Stimulated activated CD4-positive, alpha-beta T cell treated with anti-CD3 and anti-CD28 coated beads, Interleukin-12 subunit alpha, Interleukin-12 subunit beta, amount 100 ng/mL, for 24 hours (primary cell): ENCODE measurements around the gene MROH8.
A peak's percentile ranks its signal among the peaks of the same experiment; 100 is the strongest.

Experiments
- DNase-seq, 2 experiments: peaks; one replicate each; pipeline ENCODE4 v3.0.0-alpha.2; 2020; ENCODE audit warnings: low read depth in 2 of 2

MROH8 gene

DNA sequence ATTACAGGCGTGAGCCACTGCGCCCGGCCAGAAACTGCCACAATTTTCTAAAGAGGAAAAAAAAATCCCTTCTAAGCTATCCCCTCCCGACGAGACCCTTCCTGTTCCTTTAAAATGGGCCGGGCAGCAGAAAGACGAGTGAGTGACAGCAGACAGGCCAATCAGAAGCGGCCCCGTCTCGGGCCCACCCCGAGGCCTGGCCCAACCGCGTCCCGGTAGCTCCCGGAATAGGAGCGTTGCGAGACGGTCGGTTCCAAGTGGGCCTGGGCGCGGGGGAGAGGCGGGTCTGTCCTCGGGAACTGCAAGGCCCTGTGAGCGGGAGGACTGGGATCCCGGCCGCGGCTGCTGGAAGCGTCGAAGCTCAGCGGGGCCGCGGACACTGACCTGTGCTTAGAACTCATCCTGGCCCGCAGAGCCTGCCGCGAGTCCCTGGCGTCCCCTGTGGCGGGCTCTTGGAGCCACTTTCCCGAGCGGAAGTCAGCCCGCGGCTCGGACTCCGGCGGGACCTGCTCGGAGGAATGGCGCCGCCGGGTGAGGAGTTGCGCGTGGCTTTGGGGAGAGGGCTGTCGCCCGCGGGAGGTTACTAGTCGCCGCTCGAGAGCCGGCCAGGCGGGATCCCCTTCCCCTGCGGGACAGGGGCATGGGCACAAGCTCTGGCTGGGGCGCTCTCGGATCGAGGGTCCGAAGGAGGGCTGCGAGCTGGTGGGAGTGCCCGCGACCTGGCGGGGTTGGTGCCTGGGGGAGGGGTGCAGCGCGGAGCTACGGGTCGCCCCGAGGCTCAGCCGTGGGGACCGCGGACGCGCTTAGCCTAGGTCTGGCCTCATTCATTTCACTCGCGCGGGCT lies at the start of gene MROH8, which contains the start of gene RPN2:
MROH8 (minus strand) TSS at position 710 of the 844 bp plus-strand sequence.
RPN2 (plus strand) TSS at position 492 of the 844 bp plus-strand sequence; CDS start at position 519, 27 bp downstream.
- DNase-seq, result peak; percentile 86 to 94

DNA sequence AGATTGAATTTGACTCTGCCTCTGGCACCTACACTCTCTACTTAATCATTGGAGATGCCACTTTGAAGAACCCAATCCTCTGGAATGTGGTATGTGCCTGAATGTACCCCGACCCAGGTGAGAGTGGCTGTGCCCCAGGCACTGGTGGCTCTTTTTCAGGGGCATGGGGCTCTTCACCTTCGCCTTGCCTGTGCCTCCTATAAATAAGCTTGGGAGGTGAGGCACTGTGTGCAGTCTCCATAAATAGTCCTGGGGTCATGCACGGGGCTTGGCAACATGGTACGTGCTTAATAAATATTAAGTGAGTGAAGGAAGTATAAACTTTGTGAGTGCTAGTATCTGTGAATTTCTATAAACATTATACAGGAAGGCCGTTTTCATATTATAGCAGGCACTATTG lies 49.3 kb upstream of the MROH8 start:
- DNase-seq, result no peak

DNA sequence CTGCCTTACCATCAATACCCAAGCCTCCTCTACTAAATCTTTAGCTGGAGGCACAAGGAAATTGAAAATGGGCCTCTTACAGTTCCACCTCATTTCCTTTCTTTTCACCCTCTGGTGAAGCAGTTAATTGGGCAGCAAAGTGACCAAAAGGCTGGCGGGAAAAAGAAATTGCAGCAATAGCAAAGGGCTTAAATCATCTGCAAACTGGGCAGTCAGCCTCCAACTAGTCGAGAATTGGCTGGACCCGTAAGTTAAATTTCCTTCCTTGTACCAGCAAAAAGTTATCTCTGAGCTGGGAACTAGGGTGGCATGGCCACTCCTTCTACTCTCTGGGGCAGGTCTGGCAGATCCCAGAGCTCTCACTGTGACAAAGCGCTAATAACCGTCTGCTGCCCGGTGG lies 48.7 kb upstream of the MROH8 start:
- DNase-seq, result no peak

DNA sequence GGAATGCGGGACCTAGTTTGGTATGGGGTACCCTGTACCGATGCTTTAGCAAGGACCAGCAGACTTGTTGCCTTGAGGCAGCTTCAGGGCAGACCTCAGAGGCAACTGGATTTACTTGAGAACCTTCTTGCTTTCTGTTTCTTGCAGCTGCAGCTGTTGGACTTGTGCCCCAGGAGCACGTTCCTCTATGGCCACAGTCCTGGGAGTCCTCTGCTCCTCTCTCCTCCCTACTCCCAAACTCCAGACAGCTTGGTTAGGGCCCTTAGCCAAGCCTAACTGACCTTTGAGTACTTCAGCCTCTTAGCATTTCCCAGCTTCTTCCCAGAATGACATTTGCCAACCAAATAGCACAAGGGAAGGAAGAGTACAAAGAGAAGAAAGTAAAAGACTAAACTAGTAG lies 47.5 kb upstream of the MROH8 start:
- no peak for DNase-seq

DNA sequence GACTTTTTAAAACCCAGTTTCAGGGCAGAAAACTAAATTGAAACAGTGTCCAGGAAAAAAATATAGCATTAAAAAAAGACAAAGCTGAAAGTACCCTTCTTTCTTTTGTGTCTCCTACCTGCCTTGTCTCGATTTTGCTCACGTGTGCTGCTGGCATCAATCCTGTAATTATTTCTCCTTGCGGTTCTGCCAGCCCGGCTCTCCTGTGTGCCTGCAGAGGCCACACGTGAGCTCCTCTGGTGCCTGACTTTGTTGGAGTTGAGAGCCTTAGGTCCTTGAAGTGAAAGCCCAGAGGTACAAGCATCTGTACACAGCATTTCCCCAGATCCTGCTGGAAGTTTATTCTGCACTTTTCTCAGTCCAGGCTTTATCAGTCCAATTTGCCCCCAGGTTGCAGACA lies 45.8 kb upstream of the MROH8 start:
- DNase-seq, result no peak

DNA sequence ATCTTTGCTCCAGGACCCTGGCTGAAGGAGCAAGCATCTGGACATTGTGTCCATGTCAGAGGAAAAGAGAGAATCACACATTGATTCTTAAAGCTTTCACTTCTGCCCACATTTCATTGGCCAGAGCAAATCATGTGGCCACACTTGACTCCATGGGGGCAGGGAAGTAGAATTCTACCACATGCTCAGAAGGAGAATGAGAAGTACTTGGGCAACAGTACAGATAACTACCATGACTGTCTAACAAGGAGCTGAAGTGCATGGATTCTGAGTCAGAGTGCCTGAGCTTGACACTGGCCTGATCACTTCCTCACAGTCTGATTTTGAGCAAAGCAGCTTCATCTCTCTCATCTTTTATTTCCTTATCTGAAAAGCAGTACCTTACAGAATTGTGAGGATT lies 43.7 kb upstream of the MROH8 start:
- no peak for DNase-seq

DNA sequence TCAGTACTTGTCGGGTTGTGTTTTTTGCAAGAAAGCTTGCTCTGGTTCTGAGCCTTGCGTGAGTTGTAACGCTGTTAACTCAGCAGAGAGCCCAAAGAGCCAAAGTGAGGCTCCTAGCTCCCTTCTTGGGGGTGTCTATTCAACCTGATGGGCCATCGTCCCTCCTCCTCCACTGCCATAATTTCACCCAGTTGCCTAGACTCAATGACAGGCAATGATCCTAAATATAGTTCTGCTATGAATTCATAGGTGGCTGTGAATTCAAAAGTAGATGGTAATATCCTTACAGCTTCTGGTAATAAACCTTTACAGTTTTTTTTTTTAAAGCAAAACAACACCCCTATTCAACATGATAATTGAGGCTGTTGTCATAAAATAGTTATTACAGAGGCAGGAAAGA lies 42.7 kb upstream of the MROH8 start:
- DNase-seq, result no peak

DNA sequence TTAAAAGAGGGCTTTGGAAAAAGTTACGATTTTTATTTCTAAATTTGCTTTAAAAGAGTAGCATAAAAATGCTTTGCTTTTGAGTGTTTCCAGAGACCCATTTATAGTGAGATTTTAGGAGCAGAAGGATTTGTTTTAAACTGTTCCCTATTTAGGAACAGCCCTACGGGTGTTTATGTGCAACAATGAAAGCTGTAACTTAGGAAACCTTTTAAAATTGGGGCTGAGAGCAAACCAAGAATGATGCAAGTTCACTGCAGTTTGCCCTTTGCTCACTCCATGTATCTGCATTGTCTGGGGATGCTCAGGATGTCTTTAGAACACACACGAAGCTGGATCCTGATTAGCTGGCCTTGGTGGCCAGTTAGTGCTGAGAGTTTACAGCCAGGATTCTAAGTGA lies 41.4 kb upstream of the MROH8 start:
- no peak for DNase-seq

DNA sequence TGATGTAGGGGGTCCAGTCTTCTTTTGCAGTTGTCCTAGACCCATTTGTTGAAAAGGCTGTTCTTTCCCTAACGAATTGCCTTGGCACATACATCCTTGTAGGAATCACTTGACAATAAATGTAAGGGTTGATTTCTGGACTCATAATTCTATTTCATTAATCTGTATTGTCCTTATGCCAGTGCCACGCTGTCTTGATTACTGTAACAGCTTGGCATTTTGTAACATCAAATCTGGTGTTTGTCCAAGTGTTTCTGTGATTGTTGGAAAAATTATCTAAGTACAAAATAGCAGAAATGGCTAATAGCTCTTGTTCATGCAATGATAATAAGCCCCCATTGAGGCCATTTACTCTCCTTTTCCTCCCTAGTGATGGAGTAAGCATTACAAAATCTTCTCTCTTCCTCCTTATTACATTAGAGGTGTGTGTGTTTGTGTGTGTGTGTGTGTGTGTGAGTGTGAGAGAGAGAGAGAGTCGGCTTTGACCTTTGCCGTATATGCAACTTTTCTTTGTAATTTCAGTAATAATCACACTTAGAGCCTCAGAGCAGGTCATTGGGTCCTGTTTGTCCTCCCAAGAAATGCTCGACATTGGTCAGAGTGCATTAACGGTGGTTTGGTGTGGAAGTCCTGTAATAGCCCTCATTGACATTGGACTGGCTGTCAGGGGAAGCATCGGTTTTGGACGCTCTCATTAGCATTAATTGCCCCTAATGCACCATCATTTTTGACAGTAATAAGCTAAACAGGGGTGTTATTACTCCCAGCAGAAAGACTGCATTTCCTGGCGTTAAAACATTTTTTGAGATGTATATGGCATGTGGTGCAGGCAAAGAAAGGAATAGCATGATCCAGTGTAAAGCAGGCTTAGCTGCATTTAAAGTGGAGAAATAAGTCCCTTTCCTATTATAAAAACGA lies 40.7 kb upstream of the MROH8 start:
- DNase-seq, result no peak

DNA sequence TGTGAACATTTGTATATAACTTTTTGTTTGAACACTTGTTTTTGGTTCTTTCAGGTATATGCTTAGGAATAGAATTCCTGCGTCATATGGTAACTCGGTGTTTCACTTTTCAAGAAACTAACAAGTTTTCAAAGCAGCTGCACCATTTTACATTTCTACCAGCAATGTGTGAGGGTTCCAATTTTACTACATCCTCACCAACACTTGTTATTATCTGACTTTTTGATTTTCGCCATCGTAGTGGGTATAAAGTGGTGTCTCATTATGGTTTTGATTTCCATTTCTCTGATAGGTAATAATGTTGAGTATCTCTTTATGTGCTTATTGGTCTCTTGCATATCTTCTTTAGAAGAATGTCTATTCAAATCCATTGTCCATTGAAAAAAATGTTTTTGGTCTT lies 39.6 kb upstream of the MROH8 start:
- DNase-seq, result no peak

DNA sequence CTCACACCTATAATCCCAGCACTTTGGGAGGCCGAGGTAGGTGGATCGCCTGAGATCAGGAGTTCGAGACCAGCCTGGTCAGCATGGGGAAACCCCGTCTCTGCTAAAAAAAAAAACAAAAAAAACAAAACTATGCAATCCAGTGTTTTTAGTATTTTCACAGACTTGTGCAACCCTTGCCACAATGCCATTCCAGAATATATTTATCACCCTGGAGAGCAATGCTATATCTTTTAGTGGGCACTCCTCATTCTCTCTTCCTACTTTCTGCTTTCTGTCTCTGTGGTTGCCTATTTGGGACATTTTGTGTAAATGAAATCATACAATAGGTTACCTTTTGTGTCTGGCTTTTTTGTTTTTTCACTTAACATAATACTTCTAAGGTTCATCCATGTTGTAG lies 39.1 kb upstream of the MROH8 start:
- DNase-seq, result no peak

DNA sequence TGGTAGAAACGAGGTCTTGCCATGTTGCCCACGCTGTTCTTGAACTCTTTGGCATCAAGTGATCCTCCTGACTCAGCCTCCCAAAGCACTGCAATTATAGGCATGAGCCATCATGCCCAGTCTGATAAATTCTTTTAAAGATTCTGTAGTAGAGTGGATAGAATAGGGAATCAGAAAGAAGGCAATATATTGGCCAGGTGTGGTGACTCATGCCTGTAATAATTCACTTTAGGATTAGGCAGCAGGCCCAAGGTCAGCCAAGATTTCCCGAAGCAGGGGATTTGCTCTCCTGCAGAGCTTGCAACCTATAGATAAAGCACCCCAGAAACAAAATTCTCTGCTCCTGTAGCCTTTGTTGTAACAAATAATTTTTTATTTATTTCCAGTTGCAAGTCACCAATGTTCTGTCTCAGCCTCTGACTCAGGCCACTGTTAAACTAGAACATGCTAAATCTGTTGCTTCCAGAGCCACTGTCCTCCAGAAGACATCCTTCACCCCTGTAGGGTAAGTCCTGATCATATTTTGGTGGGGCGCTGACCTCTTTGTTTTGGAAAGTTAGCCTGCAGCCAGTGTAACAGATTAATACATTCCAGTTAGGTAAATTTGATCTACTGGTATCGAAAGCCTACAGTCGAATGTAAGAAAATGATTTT lies 30.4 kb upstream of the MROH8 start:
- DNase-seq, result no peak

DNA sequence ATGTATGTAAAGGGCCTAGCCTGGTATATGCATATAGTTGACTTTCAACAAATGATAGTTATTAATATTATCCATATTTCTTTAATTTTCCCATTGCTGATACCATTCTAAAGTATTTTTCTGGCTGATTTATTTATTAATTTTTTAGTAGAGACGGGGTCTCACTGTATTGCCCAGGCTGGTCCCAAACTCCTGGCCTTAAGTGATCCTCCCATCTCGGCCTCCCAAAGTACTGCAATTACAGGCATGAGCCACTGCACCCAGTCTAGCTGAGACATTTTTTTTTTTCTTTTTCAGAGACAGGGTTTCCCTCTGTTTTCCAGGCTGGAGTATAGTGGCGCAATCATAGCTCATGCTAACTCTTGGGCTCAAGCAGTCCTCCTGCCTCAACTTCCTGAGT lies 29.8 kb upstream of the MROH8 start:
- DNase-seq, result no peak

DNA sequence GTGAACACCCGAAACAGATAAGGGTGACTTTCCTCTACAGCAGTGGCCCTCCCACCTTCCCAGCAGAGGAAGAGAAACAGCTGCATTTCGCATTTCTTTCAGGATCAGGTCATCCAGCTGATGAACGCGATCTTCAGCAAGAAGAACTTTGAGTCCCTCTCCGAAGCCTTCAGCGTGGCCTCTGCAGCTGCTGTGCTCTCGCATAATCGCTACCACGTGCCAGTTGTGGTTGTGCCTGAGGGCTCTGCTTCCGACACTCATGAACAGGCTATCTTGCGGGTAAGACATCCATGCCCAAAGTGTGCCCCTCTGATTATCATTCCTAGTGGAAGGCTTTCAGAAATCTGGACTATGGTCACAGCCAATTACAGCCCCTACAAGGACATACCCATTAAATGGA lies 27.8 kb upstream of the MROH8 start:
- no peak for DNase-seq

DNA sequence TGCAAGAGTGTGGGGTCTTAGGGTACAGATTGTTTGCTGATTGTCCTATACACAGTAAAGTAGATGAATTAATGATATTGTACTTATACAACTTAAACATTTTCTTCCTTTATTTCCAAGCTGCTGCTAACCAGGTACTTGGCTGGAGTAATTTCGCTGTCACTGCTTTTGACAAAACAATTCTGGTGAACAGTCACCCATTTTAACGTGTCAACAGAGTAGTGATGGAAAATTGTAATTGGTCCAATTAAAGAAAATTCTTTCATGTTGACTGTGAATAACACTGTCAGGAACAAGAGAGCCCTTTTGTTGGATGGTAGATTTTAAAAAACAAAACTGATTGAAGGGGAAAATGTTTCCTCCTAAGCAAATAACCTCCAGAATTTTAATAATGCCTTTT lies 26.4 kb upstream of the MROH8 start:
- DNase-seq, result no peak

DNA sequence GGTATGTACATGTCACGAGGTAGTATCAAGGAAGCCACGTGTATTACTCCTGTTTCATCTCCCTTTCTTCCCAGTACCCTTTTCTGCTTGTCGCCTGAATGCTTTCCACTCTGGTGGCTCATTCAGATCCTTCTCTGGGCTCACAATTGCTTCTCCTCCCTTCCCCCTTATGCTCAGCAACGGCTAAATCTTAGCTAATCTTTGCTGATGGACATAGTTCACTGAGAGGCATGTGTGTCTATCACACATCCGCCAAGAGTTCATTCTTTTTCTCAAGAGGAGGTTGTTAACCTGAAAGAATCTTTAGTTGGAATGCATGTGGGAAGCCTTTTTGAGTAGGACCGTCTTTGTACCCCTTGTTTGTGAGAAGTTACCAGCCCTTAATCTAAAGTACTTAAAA lies 25.8 kb upstream of the MROH8 start:
- DNase-seq, result no peak

DNA sequence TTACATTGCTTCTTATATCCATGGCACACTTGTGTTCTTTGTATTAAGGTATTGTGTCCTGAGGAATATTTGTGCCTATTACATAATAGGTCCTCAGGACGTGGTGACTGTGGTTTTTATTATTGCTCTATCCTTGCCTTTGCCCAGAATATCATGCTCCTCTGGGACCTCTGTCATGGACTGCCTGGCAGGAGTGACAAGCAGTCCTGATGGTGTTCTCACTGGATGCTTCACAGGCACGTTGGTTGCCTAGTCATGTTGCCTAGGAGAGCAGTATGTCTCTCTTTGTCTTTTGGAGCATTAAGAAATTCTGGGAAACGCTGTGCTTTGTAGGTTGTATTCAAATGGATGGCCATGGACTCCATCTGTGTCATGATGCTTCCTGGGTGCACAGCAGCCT lies 24.7 kb upstream of the MROH8 start:
- DNase-seq, result no peak

DNA sequence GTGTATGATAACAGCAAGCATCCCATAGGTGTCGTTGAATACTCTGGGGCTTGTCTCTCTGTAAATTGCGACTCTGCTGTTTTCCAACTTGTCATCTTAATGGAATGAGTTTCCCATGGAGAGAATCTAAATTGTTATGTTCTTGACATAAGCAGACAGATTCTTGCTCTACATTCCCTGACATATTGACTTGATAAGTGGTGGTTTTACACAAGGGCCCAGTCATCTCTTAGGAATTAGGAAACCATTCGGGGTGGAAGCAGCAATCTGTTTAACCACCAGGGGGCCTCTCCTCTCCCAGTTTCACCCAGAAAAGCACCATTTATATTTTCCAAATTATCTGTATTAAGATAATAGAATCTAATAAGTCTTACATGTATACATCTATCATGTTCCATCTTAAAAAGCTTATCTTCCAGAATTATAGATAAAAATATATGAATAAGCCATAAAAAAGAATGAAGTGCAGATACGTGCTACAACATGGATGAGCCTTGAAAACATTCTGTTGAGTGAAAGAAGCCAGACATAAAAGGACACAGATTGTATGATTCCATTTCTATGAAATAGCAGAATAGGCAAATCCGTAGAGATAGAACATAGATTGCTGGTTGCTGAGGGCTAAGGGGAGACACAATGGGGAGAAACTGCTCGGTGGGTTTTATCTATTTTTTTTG lies 23.1 kb upstream of the MROH8 start:
- no peak for DNase-seq

DNA sequence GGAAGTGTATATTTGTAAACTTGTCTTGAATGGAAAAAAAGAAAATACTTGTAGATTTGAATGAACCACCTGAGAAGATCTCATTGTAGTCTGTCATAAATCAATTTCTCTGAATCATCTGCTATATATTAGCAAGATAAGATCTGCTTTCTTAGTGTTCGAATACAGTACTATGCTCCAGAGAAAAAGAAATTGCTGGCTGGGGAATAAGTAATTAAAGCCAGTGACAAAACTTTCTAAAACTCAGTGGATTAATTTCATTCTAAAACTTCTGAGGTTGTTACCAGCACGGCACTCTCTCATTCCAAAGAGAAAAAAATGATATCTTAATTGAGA lies 22.4 kb upstream of the MROH8 start:
- DNase-seq, result no peak

DNA sequence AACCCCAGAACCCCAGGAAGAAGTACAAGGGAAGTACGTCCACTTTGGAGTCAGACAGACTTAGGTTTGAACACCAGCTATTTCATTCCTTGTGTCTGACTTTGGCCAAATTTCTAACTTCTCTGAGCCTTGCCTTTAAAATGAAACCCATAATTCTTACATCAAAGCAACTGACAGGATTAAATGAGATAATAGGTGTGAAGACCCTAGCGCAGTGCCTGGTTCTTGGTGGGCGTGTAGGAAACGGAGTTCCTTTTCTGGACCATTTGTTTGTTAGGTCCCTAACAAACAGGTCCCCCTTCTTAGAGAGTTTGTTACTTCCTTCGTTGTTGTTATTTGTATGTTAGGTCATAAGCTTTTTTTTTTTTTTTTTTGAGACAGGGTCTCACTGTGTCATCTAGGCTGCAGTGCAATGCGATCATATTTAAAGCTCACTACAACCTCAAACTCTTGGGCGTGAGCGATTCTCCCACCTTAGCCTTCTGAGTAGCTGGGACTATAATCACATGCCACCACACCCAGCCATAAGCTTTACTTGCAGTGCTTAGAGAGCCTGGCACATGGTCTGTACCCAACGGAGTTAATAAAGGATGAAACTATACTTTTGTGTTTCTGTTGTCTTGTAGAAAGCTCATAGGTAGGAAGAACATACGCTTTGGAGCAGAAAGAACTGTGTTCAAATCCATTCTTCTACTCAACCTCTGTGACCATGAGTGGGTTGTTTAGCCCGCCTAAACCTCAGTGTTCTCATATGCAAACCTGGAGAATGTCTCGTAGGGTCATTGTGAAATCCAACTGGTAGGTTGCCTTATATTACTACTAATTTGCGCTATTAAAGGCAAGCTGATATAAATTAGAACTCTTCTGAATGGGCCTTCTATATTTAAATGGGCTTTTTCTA lies 21.8 kb upstream of the MROH8 start:
- no peak for DNase-seq

DNA sequence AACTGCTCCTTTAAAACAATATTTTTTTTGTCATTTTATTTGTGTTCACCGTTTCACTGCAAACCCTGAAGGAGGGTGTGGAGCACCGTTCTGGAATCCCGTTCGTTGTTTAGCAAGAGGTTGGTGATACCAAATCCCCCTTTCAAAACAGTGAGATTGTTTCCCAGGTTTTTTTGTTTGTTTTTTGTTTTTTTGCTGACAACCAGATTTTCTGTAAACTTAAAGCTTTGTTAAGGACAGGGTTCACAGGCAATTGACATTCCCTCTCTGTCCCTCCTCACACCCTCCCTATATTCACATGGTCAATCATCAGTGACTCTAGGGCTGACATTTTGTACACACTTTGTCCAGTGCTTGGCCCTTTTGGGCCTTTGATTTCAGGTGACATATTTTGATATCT lies 21.0 kb upstream of the MROH8 start:
- no peak for DNase-seq
